22Rv1 (cell line): ENCODE measurements around the gene AGXT2.

Experiments used
- H3K27ac ChIP-seq: fragments of 450-650 bp; 2 replicates; pipeline ENCODE4 v1.5.1; 2017
- CTCF ChIP-seq: fragments of 450-650 bp; IDR thresholded peaks from 2 replicates; pipeline ENCODE4 v1.5.1; 2017; ENCODE audit warnings: mild to moderate bottlenecking
- ZFX ChIP-seq: fragments of 450-650 bp; IDR thresholded peaks from 2 replicates; pipeline ENCODE4 v1.6.1; 2017; ENCODE audit warnings: antibody characterized with exemption, borderline replicate concordance

AGXT2 gene

DNA sequence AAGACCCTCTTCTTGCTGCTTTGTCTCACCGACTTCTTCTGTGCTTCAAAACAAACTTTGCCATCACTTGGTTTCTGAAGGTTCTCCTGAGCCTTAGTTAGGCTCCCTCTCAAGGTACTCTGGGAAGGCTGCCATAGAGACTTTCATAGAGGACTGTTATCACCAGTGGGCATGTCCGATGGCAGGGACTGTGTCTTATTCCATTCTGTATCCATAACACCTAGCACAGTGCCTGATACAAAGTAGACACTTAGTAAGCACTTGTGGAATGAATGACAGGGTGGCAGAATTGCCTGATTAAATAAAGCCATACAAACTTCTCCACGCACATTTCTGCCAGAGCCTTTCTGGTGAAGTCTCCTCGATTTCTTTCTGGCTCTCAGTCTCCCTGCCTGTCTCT lies 32.7 kb downstream of the AGXT2 start:
- TF ChIP-seq ZFX (no peak), CTCF (no peak)
- H3K27ac ChIP-seq = no peak overlapping the region

- TF ChIP-seq CTCF = no peak
- TF ChIP-seq ZFX = no peak
Measured at GRCh38 chr5:35012796-35013195, 35.0 kb downstream of the AGXT2 start.

GRCh38 chr5:35012365-35012764 lies 35.4 kb downstream of the AGXT2 start:
- no peak overlapping the region for H3K27ac ChIP-seq
- TF ChIP-seq ZFX (no peak), CTCF (no peak)

More at GRCh38 chr5:35012796-35013195, 35.0 kb downstream of the AGXT2 start:
- H3K27ac ChIP-seq = no peak overlapping the region

- no peak overlapping the region for H3K27ac ChIP-seq
- TF ChIP-seq CTCF (no peak), ZFX (no peak)
Measured at GRCh38 chr5:35010676-35011075, 37.1 kb downstream of the AGXT2 start.

DNA sequence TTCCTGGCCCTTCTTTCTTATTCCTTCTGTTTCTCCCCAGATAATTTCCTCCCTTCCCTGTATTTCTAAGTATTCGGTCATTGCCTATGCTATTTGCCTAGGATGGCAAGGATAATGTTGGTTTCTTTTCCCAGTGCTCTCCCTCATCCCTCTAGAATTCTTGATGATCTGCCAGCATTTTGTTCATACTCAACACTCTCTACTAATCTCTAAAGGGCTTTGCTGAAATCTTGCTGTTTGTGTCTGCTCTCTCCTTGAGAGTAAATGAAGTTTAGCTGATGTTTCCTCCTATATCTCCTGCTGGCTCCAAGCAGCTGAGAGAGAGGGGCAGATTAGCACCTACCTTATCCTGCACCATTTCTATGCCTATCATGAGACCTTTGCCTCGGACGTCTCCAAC lies 38.1 kb downstream of the AGXT2 start:
- TF ChIP-seq ZFX (no peak), CTCF (no peak)

GRCh38 chr5:35009019-35009418 lies 38.7 kb downstream of the AGXT2 start:
- TF ChIP-seq CTCF (no peak), ZFX (no peak)
- no peak overlapping the region for H3K27ac ChIP-seq

More for the DNA sequence above, 38.1 kb downstream of the AGXT2 start:
- H3K27ac ChIP-seq = no peak overlapping the region

- H3K27ac ChIP-seq = no peak overlapping the region
- TF ChIP-seq CTCF (no peak), ZFX (no peak)
Measured at GRCh38 chr5:35004771-35005170, 43.0 kb downstream of the AGXT2 start.
